HG03280 (cell line): ENCODE results near the gene ANO8.

Experiments used
- ATAC-seq: cut with Tn5 transposase; IDR thresholded peaks from one replicate; pipeline ENCODE4 v1.9.1; 2021; ENCODE audit warnings: mild to moderate bottlenecking, moderate library complexity; ENCODE audit not compliant: unreplicated experiment

ANO8 gene

GRCh38 chr19:17346109-17346671 lies 11.5 kb upstream of the ANO8 start:
- no peak for ATAC-seq

GRCh38 chr19:17341845-17342244 lies 7.2 kb upstream of the ANO8 start:
- ATAC-seq, result no peak

- no peak for ATAC-seq
These were observed 6.7 kb upstream of the ANO8 start for GRCh38 chr19:17341386-17341785.

- no peak for ATAC-seq
These were observed 6.3 kb upstream of the ANO8 start for GRCh38 chr19:17340871-17341357.

- ATAC-seq, result no peak
These were observed 5.7 kb upstream of the ANO8 start for GRCh38 chr19:17340302-17340870.

GRCh38 chr19:17339088-17339741 lies 4.6 kb upstream of the ANO8 start:
- ATAC-seq, result no peak

GRCh38 chr19:17338433-17339078 lies 3.9 kb upstream of the ANO8 start:
- no peak for ATAC-seq

- no peak for ATAC-seq
These were observed 3.2 kb upstream of the ANO8 start for GRCh38 chr19:17337675-17338432.

- peak; percentile 79 for ATAC-seq
These were observed 2.4 kb upstream of the ANO8 start, which contains the start of gene GTPBP3 for GRCh38 chr19:17336872-17337674. Gene GTPBP3, plus strand, starts transcription at chr19:17337553. Its CDS starts 59 bp downstream, at chr19:17337612.

- ATAC-seq, result no peak
These were observed 920 bp upstream of the ANO8 start for GRCh38 chr19:17335575-17335974.

- ATAC-seq, result no peak
These were observed 843 bp downstream of the ANO8 start for GRCh38 chr19:17333611-17334413.

- no peak for ATAC-seq
These were observed 1.7 kb downstream of the ANO8 start for GRCh38 chr19:17332677-17333581.

- no peak for ATAC-seq
These were observed 2.3 kb downstream of the ANO8 start for GRCh38 chr19:17332360-17332676.

- ATAC-seq, result no peak
These were observed 3.6 kb downstream of the ANO8 start for GRCh38 chr19:17331045-17331558.

- ATAC-seq, result no peak
These were observed 4.2 kb downstream of the ANO8 start for GRCh38 chr19:17330262-17331044.

- ATAC-seq, result no peak
These were observed 5.0 kb downstream of the ANO8 start for GRCh38 chr19:17329366-17330261.
